Ovary (tissue), 3 donors: ENCODE results near the gene OLA1.

Experiments used
- EP300 ChIP-seq: sonication (generic); formaldehyde crosslinking; IDR thresholded peaks from one replicate; pipeline ENCODE4 v1.6.1; 2017; ENCODE audit warnings: antibody characterized with exemption
- POLR2A ChIP-seq: fragments of 450-650 bp; IDR thresholded peaks from one replicate; pipeline ENCODE4 v1.6.1; 2017; ENCODE audit warnings: antibody characterized with exemption, mild to moderate bottlenecking, moderate library complexity
- TF ChIP-seq, protein P1 (sequence below), 3 donors: fragments of 450-650 bp in 2 of 3; fragments of 200-600 bp in 1 of 3; IDR thresholded peaks; one replicate each; pipeline versions ENCODE4 v1.5.1 to v1.8.0; 2016 to 2022; ENCODE audit warnings: antibody characterized with exemption in 3 of 3, mild to moderate bottlenecking in 1 of 3
- donor health status: DM: no; HTN: no; CAD: no.

DNA sequence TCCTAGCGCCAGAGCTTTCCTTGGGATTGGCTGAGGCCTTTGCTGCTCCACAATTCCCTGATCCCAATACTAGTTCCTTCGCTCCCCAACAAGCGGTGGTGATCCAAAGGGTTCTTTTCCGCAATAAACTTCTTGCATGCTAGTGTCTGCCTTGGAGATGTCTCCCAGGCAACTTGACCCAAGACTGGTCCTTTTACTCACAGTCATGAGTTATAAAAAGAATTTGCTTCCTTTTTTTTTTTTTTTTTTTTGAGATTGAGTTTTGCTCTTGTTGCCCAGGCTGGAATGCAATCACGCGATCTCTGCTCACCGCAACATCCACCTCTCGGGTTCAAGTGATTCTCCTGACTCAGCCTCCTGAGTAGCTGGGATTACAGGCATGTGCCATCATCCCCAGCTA is 193.4 kb downstream of the OLA1 start:
- TF ChIP-seq, protein P1, sequence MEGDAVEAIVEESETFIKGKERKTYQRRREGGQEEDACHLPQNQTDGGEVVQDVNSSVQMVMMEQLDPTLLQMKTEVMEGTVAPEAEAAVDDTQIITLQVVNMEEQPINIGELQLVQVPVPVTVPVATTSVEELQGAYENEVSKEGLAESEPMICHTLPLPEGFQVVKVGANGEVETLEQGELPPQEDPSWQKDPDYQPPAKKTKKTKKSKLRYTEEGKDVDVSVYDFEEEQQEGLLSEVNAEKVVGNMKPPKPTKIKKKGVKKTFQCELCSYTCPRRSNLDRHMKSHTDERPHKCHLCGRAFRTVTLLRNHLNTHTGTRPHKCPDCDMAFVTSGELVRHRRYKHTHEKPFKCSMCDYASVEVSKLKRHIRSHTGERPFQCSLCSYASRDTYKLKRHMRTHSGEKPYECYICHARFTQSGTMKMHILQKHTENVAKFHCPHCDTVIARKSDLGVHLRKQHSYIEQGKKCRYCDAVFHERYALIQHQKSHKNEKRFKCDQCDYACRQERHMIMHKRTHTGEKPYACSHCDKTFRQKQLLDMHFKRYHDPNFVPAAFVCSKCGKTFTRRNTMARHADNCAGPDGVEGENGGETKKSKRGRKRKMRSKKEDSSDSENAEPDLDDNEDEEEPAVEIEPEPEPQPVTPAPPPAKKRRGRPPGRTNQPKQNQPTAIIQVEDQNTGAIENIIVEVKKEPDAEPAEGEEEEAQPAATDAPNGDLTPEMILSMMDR (IDR thresholded peaks at IDR 0.05): no peak
- no peak for TF ChIP-seq POLR2A
- no peak for TF ChIP-seq EP300
